Neural crest cell (in vitro differentiated cells): ENCODE data around the gene TRIP10. TPM values are rescaled to one million over a fixed set of nuclear protein-coding genes. Genes with fewer than 3 reads are reported as not detected.

ENCODE experiments used
- DNase-seq: peaks from one replicate; pipeline ENCODE4 v3.0.0; 2021; ENCODE audit warnings: low read depth, mixed read lengths, low spot score
- H3K27ac Mint-ChIP-seq: one replicate; pipeline ENCODE4 v1.8.0; 2021; ENCODE audit warnings: mild to moderate bottlenecking, mixed read lengths; ENCODE audit not compliant: unreplicated experiment
- H3K27me3 Mint-ChIP-seq: 2 replicates; pipeline ENCODE4 v1.8.0; 2021; ENCODE audit warnings: low read depth, mild to moderate bottlenecking, mixed read lengths
- H3K36me3 Mint-ChIP-seq: 2 replicates; pipeline ENCODE4 v1.8.0; 2021; ENCODE audit warnings: low read depth, mild to moderate bottlenecking, mixed read lengths
- H3K4me1 Mint-ChIP-seq: 2 replicates; pipeline ENCODE4 v1.8.0; 2021; ENCODE audit warnings: mixed read lengths
- H3K4me3 Mint-ChIP-seq: one replicate; pipeline ENCODE4 v1.8.0; 2021; ENCODE audit warnings: mild to moderate bottlenecking, mixed read lengths
- H3K9me3 Mint-ChIP-seq: 2 replicates; pipeline ENCODE4 v1.8.0; 2021; ENCODE audit warnings: mixed read lengths
- total RNA-seq: library from RNA; stranded (reverse); gene quantifications from 2 replicates; pipeline ENCODE4 v1.2.1, GENCODE V29; 2021
- TF ChIP-seq, protein P1 (sequence below): fragments of 200-600 bp; sonication (generic); conservative IDR thresholded peaks from 2 replicates; pipeline ENCODE4 v1.5.0; 2021; ENCODE audit warnings: antibody characterized with exemption, mild to moderate bottlenecking

The TRIP10 gene
- total RNA-seq, 1 donor from 2014 or later, result 20.6 TPM

DNA sequence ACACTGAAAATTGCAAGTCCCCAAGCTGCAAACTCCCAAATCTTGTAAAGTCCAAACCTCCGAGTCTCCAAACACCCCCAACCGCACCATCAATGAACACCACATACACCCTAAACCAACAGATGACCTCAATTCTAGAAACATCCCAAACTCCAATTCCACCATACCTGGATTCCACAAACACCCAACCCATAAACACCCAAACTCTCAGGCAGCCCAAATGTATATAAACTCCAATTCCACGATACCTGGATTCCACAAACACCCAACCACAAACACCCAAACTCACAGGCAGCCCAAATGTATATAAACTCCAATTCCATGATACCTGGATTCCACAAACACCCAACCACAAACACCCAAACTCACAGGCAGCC lies 19.5 kb upstream of the TRIP10 start:
- Mint-ChIP-seq H3K36me3 (no peaks in the 10 kb centered on the region), H3K9me3 (peaks cover 5% of the 10 kb centered on the region), H3K4me3 (no peak overlapping the region), H3K27ac (no peak overlapping the region), H3K27me3 (peaks cover 30% of the 10 kb centered on the region), H3K4me1 (peaks cover 12% of the 10 kb centered on the region)
- TF ChIP-seq, protein P1, sequence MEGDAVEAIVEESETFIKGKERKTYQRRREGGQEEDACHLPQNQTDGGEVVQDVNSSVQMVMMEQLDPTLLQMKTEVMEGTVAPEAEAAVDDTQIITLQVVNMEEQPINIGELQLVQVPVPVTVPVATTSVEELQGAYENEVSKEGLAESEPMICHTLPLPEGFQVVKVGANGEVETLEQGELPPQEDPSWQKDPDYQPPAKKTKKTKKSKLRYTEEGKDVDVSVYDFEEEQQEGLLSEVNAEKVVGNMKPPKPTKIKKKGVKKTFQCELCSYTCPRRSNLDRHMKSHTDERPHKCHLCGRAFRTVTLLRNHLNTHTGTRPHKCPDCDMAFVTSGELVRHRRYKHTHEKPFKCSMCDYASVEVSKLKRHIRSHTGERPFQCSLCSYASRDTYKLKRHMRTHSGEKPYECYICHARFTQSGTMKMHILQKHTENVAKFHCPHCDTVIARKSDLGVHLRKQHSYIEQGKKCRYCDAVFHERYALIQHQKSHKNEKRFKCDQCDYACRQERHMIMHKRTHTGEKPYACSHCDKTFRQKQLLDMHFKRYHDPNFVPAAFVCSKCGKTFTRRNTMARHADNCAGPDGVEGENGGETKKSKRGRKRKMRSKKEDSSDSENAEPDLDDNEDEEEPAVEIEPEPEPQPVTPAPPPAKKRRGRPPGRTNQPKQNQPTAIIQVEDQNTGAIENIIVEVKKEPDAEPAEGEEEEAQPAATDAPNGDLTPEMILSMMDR, result no peak
- no peak for DNase-seq

DNA sequence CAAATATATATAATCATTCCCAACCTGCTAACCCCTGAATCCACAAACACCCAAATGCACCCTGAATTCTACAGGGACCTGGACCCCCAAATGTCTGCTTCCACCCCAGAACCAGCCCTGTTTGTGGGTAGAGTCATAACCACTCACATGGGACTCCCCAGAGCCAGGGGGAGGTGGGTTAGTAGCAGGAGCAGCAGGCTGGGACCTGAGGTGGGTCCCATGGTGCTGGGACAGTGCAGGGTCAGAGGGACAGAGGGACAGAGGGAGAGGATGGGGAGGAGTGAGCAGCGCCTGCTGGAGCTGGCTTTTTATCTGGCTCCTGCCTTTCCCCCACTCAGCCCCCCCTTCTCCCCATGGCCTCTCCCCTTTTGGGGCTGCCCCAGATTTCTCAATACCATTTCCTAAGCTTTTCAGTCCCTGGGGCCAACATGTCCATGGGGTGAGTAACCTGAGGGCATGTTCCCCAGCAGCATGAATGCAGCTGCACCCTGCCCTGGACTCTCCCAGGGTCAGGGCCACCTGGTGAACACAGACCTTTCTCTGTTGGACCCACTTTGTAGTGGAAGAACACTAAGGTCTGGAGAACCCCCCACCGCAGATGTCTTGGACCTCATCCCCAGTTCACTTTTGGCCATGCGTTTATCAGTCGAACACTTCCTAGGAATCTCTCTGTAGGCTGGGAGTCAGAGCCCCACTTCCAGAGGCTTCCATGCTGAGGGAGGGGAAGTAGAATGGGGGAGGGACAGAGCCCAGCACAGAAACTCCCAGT lies 18.9 kb upstream of the TRIP10 start, which contains the start of gene C3:
TSS of gene C3 (minus strand) at position 282 of the 769 bp plus-strand sequence. CDS start at position 221, 61 bp downstream.
- H3K27ac Mint-ChIP-seq, result no peak within 1 kb of the TSS
- H3K9me3 Mint-ChIP-seq, result peaks cover 5% of the 10 kb centered on the region
- DNase-seq, result no peak

GRCh38 chr19:6721138-6721474 lies 18.4 kb upstream of the TRIP10 start:
- Mint-ChIP-seq H3K36me3 (no peaks in the 10 kb centered on the region), H3K9me3 (peaks cover 5% of the 10 kb centered on the region), H3K4me3 (no peak overlapping the region), H3K4me1 (peaks cover 12% of the 10 kb centered on the region), H3K27me3 (peaks cover 29% of the 10 kb centered on the region), H3K27ac (no peak overlapping the region)
- DNase-seq, result no peak
- TF ChIP-seq, protein P1, result no peak

More for the DNA sequence above, 18.9 kb upstream of the TRIP10 start, which contains the start of gene C3:
- H3K36me3 Mint-ChIP-seq, result no peaks in the 10 kb centered on the region
- H3K4me1 Mint-ChIP-seq, result peaks cover 12% of the 10 kb centered on the region
- TF ChIP-seq, protein P1, result no peak
- no peak within 1 kb of the TSS for H3K4me3 Mint-ChIP-seq
- peaks cover 30% of the 10 kb centered on the region for H3K27me3 Mint-ChIP-seq

- no peak for DNase-seq
- Mint-ChIP-seq H3K36me3 (no peaks in the 10 kb centered on the region), H3K4me3 (no peak overlapping the region), H3K4me1 (peaks cover 12% of the 10 kb centered on the region), H3K9me3 (peaks cover 5% of the 10 kb centered on the region), H3K27ac (no peak overlapping the region), H3K27me3 (peaks cover 22% of the 10 kb centered on the region)
- TF ChIP-seq, protein P1, result no peak
Observed at GRCh38 chr19:6721773-6722172, 17.7 kb upstream of the TRIP10 start.

GRCh38 chr19:6723108-6723618 lies 16.3 kb upstream of the TRIP10 start:
- DNase-seq, result no peak
- Mint-ChIP-seq H3K27me3 (peaks cover 13% of the 10 kb centered on the region), H3K4me3 (no peak overlapping the region), H3K4me1 (peaks cover 8% of the 10 kb centered on the region), H3K9me3 (no peaks in the 10 kb centered on the region), H3K36me3 (no peaks in the 10 kb centered on the region), H3K27ac (no peak overlapping the region)
- TF ChIP-seq, protein P1, result no peak
